C4-2B (cell line): ENCODE measurements around the gene TPM1.
"Not testable (repeated sequence)": the region's sequence is repeated elsewhere in the genome, so short reads cannot be mapped to it uniquely, and the experiment has no call there.

Experiments
- H3K27ac ChIP-seq: fragments of 450-650 bp; 2 replicates; pipeline ENCODE4 v1.5.1; 2017
- CTCF ChIP-seq: fragments of 450-650 bp; conservative IDR thresholded peaks from 2 replicates; pipeline ENCODE4 v1.5.1; 2017; ENCODE audit warnings: mild to moderate bottlenecking
- ZFX ChIP-seq: fragments of 450-650 bp; IDR thresholded peaks from 2 replicates; pipeline ENCODE4 v1.6.1; 2017

The TPM1 gene

GRCh38 chr15:63041974-63042876 is at the start of gene TPM1:
TPM1 (plus strand) TSS chr15:63042747; CDS start chr15:63042830, 83 bp downstream.
- TF ChIP-seq ZFX = no peak
- TF ChIP-seq CTCF = no peak

GRCh38 chr15:62993066-62993465 is 49.5 kb upstream of the TPM1 start:
- no peak for TF ChIP-seq ZFX
- no peak for TF ChIP-seq CTCF
- H3K27ac ChIP-seq = no peak overlapping the region

More at GRCh38 chr15:63041974-63042876, at the start of gene TPM1:
- no peak within 1 kb of the TSS for H3K27ac ChIP-seq

GRCh38 chr15:62993632-62994031 is 48.9 kb upstream of the TPM1 start:
- H3K27ac ChIP-seq = not testable (repeated sequence)

- TF ChIP-seq ZFX (no peak), CTCF (no peak)
- H3K27ac ChIP-seq = no peak overlapping the region
These were observed 48.1 kb upstream of the TPM1 start for GRCh38 chr15:62994439-62994838.

GRCh38 chr15:62994975-62995681 is 47.4 kb upstream of the TPM1 start:
- no peak overlapping the region for H3K27ac ChIP-seq

GRCh38 chr15:62997441-62997840 is 45.1 kb upstream of the TPM1 start:
- TF ChIP-seq CTCF (no peak), ZFX (no peak)
- H3K27ac ChIP-seq = no peak overlapping the region

More at GRCh38 chr15:62994975-62995681, 47.4 kb upstream of the TPM1 start:
- no peak for TF ChIP-seq ZFX
- TF ChIP-seq CTCF = no peak

GRCh38 chr15:62998262-62998890 is 44.2 kb upstream of the TPM1 start:
- no peak overlapping the region for H3K27ac ChIP-seq
- no peak for TF ChIP-seq ZFX

- H3K27ac ChIP-seq = no peak overlapping the region
- no peak for TF ChIP-seq CTCF
- no peak for TF ChIP-seq ZFX
These were observed 43.4 kb upstream of the TPM1 start for GRCh38 chr15:62999178-62999577.
